Right lobe of liver (tissue), 4 donors: ENCODE measurements around the gene AMY2B.

Source experiments
- CTCF ChIP-seq, 4 donors: fragments of 200-600 bp in 3 of 4; fragments of 450-650 bp in 1 of 4; IDR thresholded peaks; one replicate each; pipeline versions ENCODE4 v1.5.1 to v1.8.0; 2016 to 2022; ENCODE audit warnings: antibody characterized with exemption in 4 of 4, mild to moderate bottlenecking in 2 of 4
- POLR2A ChIP-seq: fragments of 450-650 bp; IDR thresholded peaks from one replicate; pipeline ENCODE4 v1.6.1; 2017; ENCODE audit warnings: antibody characterized with exemption, mild to moderate bottlenecking
- donor health status: DM: no; HTN: no; CAD: no.
- donor health status: DM: no; HTN: no; CAD: no.
- donor health status: DM: no; HTN: yes; CAD: no.

DNA sequence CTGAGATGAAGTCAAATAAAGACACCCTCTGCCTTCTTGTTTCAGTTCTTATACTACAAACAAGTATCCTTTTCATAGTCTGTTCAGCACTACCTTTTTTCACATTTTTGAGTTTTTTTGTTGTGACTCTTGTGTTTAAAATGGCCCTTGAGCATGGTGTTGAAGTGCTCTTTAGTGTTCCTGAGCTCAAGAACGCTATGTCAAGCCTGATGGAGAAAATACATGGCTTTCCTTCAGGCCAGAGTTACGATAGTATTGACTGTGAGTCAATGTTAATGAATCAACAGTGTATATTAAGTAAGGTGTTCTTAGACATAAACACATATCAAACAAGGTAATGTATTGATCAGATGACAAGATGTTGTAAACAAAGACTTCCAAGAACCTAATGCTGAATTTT lies 33.2 kb upstream of the AMY2B start:
- TF ChIP-seq CTCF (IDR thresholded peaks at IDR 0.05): no peak
- TF ChIP-seq POLR2A: no peak
